Neural cell (in vitro differentiated cells): ENCODE results near the gene CSNK1E. TPM values are rescaled to one million over a fixed set of nuclear protein-coding genes. Genes with fewer than 3 reads are reported as not detected.

Source experiments
- H2AFZ ChIP-seq: fragments of 200-600, 300-800 bp; sonication (generic), shearing (Covaris generic); 2 replicates; pipeline ENCODE4 v1.6.0; 2014; ENCODE audit warnings: low read depth, mild to moderate bottlenecking, antibody characterized with exemption, low read length, moderate library complexity
- H3F3A ChIP-seq: fragments of 200-600 bp; shearing (Covaris generic); 2 replicates; pipeline ENCODE4 v1.6.1; 2016; ENCODE audit warnings: mild to moderate bottlenecking, moderate library complexity, mixed read lengths, antibody characterized with exemption, low read length; ENCODE audit not compliant: insufficient read depth, poor library complexity, severe bottlenecking
- H3K27ac ChIP-seq: fragments of 200-600, 300-800 bp; sonication (generic), shearing (Covaris generic); 2 replicates; pipeline ENCODE4 v1.5.1; 2014; ENCODE audit warnings: mild to moderate bottlenecking, low read length, moderate library complexity
- H3K27me3 ChIP-seq: fragments of 300-800, 200-600 bp; sonication (generic), shearing (Covaris generic); 2 replicates; pipeline ENCODE4 v1.6.0; 2014; ENCODE audit warnings: mild to moderate bottlenecking, low read depth, low read length, moderate library complexity; ENCODE audit not compliant: insufficient read depth
- H3K36me3 ChIP-seq: fragments of 300-800, 200-600 bp; sonication (generic), shearing (Covaris generic); 2 replicates; pipeline ENCODE4 v1.5.1; 2014; ENCODE audit warnings: mild to moderate bottlenecking, antibody characterized with exemption, low read length, moderate library complexity; ENCODE audit not compliant: insufficient read depth
- H3K4me2 ChIP-seq: fragments of 300-800, 200-600 bp; sonication (generic), shearing (Covaris generic); 2 replicates; pipeline ENCODE4 v1.6.0; 2014; ENCODE audit warnings: mild to moderate bottlenecking, low read length
- H3K4me3 ChIP-seq: fragments of 300-800, 200-600 bp; sonication (generic), shearing (Covaris generic); 2 replicates; pipeline ENCODE4 v1.5.1; 2014; ENCODE audit warnings: mild to moderate bottlenecking, low read length, moderate library complexity
- H3K79me2 ChIP-seq: fragments of 200-600 bp; shearing (Covaris generic); replicated peaks from 2 replicates; pipeline ENCODE4 v1.6.0; 2014; ENCODE audit warnings: mild to moderate bottlenecking, low read length, moderate library complexity; ENCODE audit not compliant: insufficient read depth
- H3K9ac ChIP-seq: fragments of 300-800, 200-600 bp; sonication (generic), shearing (Covaris generic); 2 replicates; pipeline ENCODE4 v1.6.1; 2016; ENCODE audit warnings: mild to moderate bottlenecking, low read length, mixed read lengths
- H3K9me2 ChIP-seq: fragments of 200-600 bp; shearing (Covaris generic); 2 replicates; pipeline ENCODE4 v1.6.1; 2016; ENCODE audit warnings: mild to moderate bottlenecking, low read length, mixed read lengths; ENCODE audit not compliant: insufficient read depth
- H3K9me3 ChIP-seq: fragments of 200-600, 300-800 bp; sonication (generic), shearing (Covaris generic); 2 replicates; pipeline ENCODE4 v1.6.1; 2016; ENCODE audit warnings: mild to moderate bottlenecking, mixed run types, low read length, moderate library complexity, mixed read lengths
- H4K20me1 ChIP-seq: fragments of 200-600 bp; shearing (Covaris generic); 2 replicates; pipeline ENCODE4 v1.6.1; 2016; ENCODE audit warnings: mild to moderate bottlenecking, mixed run types; ENCODE audit not compliant: insufficient read depth
- EZH2 ChIP-seq: fragments of 200-600, 300-800 bp; shearing (Covaris generic), sonication (generic); IDR thresholded peaks from 2 replicates; pipeline ENCODE4 v1.6.1; 2014; ENCODE audit warnings: antibody characterized with exemption, low read length, borderline replicate concordance, mild to moderate bottlenecking; ENCODE audit not compliant: insufficient read depth, poor library complexity, severe bottlenecking
- MXI1 ChIP-seq: fragments of 450-650 bp; conservative IDR thresholded peaks from 2 replicates; pipeline ENCODE4 v1.6.1; 2014; ENCODE audit warnings: antibody characterized with exemption, mild to moderate bottlenecking; ENCODE audit not compliant: poor library complexity, severe bottlenecking
- POLR2AphosphoS5 ChIP-seq: IDR thresholded peaks from 2 replicates; pipeline ENCODE4 v1.6.1; 2012
- RAD21 ChIP-seq: fragments of 450-650 bp; conservative IDR thresholded peaks from 2 replicates; pipeline ENCODE4 v1.6.1; 2014; ENCODE audit warnings: antibody characterized with exemption, mild to moderate bottlenecking, moderate library complexity
- SMC3 ChIP-seq: fragments of 450-650 bp; conservative IDR thresholded peaks from 2 replicates; pipeline ENCODE4 v1.6.1; 2014; ENCODE audit warnings: antibody characterized with exemption, mild to moderate bottlenecking, moderate library complexity; ENCODE audit not compliant: poor library complexity
- TAF1 ChIP-seq: IDR thresholded peaks from 2 replicates; pipeline ENCODE4 v1.6.1; 2012; ENCODE audit warnings: low read depth
- polyA plus RNA-seq: library from polyadenylated mRNA; depleted of rRNA; stranded (reverse); fragments of >200 nt; gene quantifications from 2 replicates; pipeline ENCODE4 v1.2.3, GENCODE V29; 2014
- TF ChIP-seq, protein P1 (sequence below): fragments of 450-650 bp; IDR thresholded peaks from 2 replicates; pipeline ENCODE4 v1.5.1; 2014; ENCODE audit warnings: antibody characterized with exemption, mild to moderate bottlenecking, moderate library complexity; ENCODE audit not compliant: poor library complexity, severe bottlenecking
- TF ChIP-seq, protein P2 (sequence below): IDR thresholded peaks from 2 replicates; pipeline ENCODE4 v1.6.1; 2012; ENCODE audit warnings: borderline replicate concordance

Gene CSNK1E
- polyA plus RNA-seq, 1 donor from 2014 or later: 230 TPM

DNA sequence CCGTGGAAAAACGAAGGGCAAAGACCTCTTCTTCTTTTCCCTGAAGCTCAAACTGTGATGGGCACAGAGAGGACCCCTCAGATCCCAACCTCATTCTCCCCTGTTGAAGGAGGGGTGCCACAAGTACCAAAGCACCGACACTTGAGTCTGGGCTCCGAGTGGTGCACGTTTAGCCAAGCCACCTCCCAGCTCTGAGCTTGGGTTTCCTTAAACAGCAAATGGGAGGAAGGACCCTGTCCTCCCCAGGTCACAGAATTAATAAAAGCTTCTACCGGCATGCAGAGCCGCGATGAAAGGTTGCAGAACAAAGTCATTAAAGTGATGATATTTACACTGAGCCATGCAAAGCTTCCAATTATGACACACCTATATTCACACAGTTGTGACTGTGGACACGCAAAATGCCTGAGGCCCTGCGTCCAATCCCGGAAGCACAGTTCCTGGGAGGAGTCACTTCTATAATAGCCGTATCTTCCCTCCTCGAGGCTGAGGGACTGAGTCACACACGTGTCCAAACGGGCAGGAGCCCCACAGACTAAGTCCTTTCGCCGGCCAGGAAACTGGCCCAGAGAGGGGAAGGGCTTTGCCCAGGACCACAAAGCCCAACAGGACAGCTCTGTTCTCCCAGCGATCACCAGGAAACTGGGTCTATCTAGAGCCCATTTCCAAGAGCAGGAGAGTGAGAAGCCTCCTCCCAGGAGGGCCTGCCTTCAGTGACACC is 922 bp upstream of the CSNK1E start:
- Histone ChIP-seq H3F3A (peaks cover 5% of the 10 kb centered on the region), H3K9me3 (no peaks in the 10 kb centered on the region), H3K27me3 (no peaks in the 10 kb centered on the region), H3K9me2 (no peaks in the 10 kb centered on the region), H3K4me3 (peak overlapping the region; percentile 65), H3K36me3 (no peaks in the 10 kb centered on the region), H3K4me2 (no peak overlapping the region), H3K27ac (peak overlapping the region; percentile 86), H4K20me1 (peaks cover 21% of the 10 kb centered on the region), H2AFZ (peak overlapping the region; percentile 76), H3K9ac (peak overlapping the region; percentile 87), H3K79me2 (peaks cover 35% of the 10 kb centered on the region)
- no peak for TF ChIP-seq RAD21
- TF ChIP-seq, protein P1, sequence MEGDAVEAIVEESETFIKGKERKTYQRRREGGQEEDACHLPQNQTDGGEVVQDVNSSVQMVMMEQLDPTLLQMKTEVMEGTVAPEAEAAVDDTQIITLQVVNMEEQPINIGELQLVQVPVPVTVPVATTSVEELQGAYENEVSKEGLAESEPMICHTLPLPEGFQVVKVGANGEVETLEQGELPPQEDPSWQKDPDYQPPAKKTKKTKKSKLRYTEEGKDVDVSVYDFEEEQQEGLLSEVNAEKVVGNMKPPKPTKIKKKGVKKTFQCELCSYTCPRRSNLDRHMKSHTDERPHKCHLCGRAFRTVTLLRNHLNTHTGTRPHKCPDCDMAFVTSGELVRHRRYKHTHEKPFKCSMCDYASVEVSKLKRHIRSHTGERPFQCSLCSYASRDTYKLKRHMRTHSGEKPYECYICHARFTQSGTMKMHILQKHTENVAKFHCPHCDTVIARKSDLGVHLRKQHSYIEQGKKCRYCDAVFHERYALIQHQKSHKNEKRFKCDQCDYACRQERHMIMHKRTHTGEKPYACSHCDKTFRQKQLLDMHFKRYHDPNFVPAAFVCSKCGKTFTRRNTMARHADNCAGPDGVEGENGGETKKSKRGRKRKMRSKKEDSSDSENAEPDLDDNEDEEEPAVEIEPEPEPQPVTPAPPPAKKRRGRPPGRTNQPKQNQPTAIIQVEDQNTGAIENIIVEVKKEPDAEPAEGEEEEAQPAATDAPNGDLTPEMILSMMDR: no peak
- no peak for TF ChIP-seq EZH2
- no peak for TF ChIP-seq POLR2AphosphoS5
- TF ChIP-seq SMC3: no peak

DNA sequence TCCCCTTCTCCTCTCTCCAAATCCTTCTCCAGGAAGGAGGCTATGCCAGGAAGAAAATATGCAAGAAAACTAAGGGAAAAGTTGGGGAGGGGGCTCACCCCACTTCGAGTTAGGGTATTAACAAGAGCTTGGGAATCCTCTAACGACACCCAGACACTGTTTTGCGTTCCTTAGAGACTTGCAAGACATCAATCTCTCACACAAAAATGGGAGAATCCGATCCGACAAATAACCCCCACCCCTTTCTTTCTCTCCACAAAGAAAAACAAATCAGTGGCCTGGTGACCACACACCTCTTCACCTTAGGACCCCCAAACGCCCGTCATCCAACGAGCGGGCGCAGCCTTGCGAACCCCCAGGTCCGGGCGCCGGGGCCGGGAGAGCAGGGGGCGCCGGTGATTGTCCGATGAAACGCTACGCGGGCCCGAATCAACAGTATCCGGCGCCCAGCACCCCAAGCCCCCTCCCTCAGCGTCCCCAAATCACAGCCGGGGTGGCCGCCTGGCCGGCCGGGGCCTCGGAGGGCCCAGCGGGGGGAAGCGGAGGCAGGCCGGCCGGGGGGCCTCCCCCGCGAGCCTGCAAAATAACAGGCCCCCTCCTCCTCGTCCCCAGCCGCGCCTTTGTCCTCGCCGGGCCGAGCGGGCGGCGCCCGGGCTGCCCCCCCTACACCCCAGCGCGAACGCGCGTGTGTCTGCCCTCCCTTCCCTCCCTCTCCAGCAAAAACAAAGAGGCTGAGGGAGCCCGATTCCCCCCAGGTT is 690 bp downstream of the CSNK1E start:
- Histone ChIP-seq H3K27ac (peak overlapping the region; percentile 96), H2AFZ (no peak overlapping the region), H4K20me1 (peaks cover 32% of the 10 kb centered on the region), H3K36me3 (no peaks in the 10 kb centered on the region), H3K79me2 (peaks cover 50% of the 10 kb centered on the region), H3K4me2 (peak overlapping the region; percentile 99), H3K9me2 (no peaks in the 10 kb centered on the region), H3K4me3 (peak overlapping the region; percentile 93), H3K9me3 (no peaks in the 10 kb centered on the region), H3F3A (peaks cover 5% of the 10 kb centered on the region), H3K9ac (peak overlapping the region; percentile 97), H3K27me3 (no peaks in the 10 kb centered on the region)
- TF ChIP-seq RAD21: no peak
- TF ChIP-seq MXI1: peak; percentile 19
- TF ChIP-seq SMC3: peak; percentile 13

DNA sequence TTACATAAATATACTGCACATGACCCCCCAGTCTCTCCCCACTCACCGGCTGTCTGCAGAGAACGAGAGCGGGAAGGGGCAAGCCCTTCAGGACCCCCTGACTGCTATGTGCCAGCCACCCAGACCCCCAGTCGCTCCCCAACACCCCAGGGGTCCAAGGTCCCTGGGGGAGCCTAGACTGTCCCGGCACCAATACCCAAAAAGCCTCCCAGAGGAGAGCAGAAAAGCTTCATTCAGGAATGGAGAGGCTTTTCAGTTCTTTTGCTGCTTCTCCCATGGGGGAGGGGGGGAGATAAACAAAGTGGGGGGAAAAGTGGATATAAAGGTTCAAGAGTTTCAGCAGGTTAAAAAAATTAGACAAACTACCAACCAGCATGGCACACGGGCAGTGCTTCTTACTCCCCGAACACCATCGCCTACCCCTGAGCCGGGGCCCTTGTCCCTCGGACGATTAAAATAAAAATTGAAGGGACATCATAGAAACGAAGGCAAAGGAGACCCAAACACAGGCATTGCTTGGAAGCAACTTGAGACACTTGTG is 1.3 kb downstream of the CSNK1E start:
- H3K27me3 ChIP-seq: no peaks in the 10 kb centered on the region
- H3K9me2 ChIP-seq: no peaks in the 10 kb centered on the region
- TF ChIP-seq MXI1 (peak; percentile 42), POLR2AphosphoS5 (no peak), TAF1 (no peak)
- TF ChIP-seq, protein P2, sequence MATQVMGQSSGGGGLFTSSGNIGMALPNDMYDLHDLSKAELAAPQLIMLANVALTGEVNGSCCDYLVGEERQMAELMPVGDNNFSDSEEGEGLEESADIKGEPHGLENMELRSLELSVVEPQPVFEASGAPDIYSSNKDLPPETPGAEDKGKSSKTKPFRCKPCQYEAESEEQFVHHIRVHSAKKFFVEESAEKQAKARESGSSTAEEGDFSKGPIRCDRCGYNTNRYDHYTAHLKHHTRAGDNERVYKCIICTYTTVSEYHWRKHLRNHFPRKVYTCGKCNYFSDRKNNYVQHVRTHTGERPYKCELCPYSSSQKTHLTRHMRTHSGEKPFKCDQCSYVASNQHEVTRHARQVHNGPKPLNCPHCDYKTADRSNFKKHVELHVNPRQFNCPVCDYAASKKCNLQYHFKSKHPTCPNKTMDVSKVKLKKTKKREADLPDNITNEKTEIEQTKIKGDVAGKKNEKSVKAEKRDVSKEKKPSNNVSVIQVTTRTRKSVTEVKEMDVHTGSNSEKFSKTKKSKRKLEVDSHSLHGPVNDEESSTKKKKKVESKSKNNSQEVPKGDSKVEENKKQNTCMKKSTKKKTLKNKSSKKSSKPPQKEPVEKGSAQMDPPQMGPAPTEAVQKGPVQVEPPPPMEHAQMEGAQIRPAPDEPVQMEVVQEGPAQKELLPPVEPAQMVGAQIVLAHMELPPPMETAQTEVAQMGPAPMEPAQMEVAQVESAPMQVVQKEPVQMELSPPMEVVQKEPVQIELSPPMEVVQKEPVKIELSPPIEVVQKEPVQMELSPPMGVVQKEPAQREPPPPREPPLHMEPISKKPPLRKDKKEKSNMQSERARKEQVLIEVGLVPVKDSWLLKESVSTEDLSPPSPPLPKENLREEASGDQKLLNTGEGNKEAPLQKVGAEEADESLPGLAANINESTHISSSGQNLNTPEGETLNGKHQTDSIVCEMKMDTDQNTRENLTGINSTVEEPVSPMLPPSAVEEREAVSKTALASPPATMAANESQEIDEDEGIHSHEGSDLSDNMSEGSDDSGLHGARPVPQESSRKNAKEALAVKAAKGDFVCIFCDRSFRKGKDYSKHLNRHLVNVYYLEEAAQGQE: no peak
- TF ChIP-seq, protein P1: no peak
- H3K36me3 ChIP-seq: no peaks in the 10 kb centered on the region
- peaks cover 57% of the 10 kb centered on the region for H3K79me2 ChIP-seq
- H3K4me2 ChIP-seq: peak overlapping the region; percentile 99
- H3K9me3 ChIP-seq: no peaks in the 10 kb centered on the region
- peak overlapping the region; percentile 96 for H3K27ac ChIP-seq
- H2AFZ ChIP-seq: no peak overlapping the region
- H4K20me1 ChIP-seq: peaks cover 38% of the 10 kb centered on the region
- peak overlapping the region; percentile 97 for H3K9ac ChIP-seq
- H3F3A ChIP-seq: peaks cover 5% of the 10 kb centered on the region
- H3K4me3 ChIP-seq: peak overlapping the region; percentile 93
